Medulla oblongata (tissue), 1 donor: ENCODE measurements around the gene ASAH2.
A peak's percentile ranks its signal among the peaks of the same experiment; 100 is the strongest.
"Not testable (repeated sequence)": the region's sequence is repeated elsewhere in the genome, so short reads cannot be mapped to it uniquely, and the experiment has no call there.

ENCODE experiments used
- DNase-seq: peaks from one replicate; pipeline ENCODE4 v3.0.0-alpha.2; 2015; ENCODE audit errors: extremely low spot score

The ASAH2 gene

DNA sequence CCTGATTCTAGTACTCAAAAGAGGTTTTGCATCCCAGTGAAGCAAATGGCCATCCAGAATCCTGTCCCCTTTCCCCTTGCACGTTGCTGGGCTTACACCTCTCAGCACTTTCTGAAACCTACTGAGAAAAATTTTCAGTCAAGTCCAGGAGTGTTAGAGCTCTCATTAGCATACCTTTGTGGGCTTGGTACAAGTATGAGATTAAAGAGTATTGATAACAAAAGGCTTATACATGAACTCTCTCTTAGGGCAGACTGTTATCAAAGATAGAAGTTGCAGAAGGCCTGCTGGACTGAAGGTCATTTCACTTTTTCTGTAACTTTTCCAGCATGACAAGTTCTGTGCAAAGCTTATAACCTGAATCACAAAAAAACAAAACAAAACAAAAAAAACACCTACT is at the start of gene ASAH2:
TSS of gene ASAH2 (minus strand) at position 123 of the 400 bp plus-strand sequence. CDS start 2,906 bp downstream, outside the sequence.
- no peak for DNase-seq

DNA sequence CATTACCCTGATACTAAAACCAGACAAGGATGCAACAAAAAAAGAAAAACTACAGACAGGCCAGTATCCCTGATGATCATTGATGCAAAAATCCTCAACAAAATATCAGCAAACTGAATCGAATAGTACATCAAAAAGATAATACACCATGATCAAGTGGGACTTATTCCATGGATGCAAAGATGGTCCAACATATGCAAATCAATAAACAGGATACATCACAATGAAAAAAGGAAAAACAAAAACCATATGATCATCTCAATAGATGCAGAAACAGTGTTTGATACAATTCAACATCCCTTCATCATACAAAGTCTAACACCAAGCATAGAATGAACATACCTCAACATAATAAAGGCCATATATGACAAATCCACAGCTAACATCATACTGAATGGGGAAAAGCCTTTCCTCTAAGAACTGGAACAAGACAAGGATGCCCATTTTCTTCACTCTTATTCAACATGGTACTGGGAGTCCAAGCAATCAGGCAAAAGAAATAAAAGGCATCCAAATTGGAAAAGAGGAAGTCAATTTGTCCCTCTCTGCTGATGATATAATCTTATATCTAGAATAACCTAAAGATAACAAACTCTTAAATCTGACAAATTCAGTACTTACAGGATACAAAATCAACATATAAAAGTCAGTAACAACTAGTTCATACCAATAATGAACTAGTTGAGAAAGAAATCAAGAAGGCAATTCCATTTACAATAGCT is 48.8 kb upstream of the ASAH2 start:
- no peak for DNase-seq

DNA sequence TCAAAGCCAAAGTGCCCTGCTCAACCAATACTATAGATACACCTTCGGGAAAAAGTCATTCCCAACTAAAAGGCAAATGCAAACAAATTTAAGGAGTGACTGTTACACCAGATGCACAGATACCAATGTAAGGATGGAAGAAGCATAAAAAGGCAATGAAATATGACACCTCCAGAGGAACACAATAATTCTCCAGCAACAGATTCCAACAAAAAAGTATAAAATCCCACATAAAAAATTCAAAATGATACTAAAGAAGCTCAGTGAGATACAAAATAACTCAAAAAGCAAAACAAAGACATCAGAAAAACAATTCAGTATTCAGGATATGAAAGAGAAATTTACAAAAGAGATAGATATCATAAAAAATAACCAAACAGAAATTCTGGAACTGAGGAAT is 44.1 kb upstream of the ASAH2 start:
- no peak for DNase-seq

DNA sequence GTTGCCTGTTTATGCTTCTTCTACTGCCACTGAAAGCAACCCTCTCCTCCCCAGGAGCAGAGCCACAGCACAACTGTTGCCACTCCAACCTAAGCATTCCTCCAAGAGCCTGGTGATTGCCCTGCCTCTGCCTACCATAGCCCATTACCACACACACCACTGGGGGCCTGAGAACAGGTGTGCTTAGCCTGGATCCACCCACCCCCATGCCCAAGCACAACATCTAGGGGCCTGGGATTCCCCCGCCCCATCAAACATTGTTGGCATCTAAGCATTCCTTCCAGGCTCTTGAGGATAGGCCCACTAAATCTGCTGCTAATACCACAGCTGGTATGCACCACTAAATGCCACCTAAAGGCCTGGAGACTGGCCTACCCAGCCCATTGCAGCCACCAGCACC is 43.3 kb upstream of the ASAH2 start:
- DNase-seq, result no peak

DNA sequence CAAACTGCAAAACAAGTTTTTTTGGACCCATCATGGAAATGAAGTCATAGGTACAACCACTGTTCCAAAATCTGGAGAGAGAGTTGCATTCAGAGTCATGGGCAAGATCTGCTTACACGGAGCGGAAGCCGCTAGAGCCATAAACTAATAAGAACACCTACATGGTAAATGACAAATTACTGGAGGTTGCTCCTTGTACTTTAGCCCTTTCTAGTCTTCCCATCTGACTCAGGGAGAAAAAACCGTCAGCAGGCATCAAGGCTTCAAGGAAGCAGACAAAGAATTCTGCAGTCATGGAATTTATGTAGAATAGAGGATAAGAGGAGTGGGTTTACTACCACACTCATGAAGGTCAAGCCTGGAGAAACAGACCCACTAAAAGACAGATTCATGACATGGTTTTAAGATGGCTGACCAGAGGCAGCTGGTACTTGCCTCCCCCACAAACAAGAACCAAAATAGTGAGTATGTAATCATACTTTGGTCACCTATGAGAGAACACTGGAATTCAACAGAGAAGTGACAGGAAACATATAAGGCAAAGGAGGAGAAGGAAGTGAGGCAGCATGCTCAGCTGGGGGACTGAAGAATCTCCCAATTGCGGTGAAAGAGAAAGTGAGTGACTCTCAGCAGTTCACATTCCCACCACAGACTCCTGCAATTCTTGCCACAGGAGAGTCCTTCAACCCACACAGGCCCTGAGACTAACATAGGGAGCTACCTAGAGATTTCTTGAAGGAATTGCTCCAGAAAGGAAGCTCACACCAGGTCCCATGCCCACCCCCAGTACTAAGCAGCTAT is 42.4 kb upstream of the ASAH2 start:
- DNase-seq, result no peak

DNA sequence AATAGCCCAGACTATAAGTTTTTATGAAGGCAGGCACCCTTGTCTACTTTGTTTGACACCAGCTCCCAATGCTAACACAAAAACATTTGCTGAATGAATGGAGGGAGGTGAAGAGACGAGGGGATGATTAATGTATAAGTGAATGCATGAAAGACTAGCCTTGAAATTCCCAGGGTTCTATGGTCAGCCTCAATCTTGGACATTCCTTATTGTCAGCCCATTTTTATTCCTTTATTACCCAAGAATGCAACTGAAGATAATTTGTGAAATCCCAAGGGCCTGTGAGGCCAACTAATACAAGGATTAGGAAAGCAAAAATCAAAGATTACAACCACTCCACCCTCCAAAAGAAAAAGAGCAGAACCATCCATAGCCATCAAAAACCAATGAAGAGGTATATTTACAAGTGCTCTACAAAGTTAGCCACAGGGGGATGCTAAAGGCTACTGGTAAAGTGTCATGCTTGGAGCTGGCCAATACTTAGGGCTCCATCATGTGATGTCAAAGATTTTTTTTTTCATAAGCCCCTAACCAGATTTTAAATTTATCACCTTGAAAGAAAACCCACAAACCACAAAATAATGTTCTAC is 40.0 kb upstream of the ASAH2 start:
- DNase-seq, result peak; percentile 46

DNA sequence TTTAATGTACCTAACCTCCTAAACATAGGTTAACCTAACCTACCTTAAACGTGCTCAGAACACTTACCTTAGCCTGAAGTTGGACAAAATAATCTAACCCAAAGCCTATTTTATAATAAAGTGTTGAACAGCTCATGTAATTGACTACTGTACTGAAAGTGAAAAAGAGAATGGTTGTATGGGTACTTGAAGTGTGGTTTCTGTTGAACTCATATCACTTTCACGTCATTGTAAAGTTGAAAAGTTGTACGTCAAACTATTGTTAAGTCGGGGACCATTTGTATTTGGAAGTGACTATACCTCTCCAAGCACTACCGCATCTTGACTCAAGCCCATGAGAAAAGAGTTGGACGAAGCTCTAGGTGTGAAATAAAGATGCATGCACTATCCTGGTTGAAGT is 37.9 kb upstream of the ASAH2 start:
- DNase-seq, result no peak

DNA sequence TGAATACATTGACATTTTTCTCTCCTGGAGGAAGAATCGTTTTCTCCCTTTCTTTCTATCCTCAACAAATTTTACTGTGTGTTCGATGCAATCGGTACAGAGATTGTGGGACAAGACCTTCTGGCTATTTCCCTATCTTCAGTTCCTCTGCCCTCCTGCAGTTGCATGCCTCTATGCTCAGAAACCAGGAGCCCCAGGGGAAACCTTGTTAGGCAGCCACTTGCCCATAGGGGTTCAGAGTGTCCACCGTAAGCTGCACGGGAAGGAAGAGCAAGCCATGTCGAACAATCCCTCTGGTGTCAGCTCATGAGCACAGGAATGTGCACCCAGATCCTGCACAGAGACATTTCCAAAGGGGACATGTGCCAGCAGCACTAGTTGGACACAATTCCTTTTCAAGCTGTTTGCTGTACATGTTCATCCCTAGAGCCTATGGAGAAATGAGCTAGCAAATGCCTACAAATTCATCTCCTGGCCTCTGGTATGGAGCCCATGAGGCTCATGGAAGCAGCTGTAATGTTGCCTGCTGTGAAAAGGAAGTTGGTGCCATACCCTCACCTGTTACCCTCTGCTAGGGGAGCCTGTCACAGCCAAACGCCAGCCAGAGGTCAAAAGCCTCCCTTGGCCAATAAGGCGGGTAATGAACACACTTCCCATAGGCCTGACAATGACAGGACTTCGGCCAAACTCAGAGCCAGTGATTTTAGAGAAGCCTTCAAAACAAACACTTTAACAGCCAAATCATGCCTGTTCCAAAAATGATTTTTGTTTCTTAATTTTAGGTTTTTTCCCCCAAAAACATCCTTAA is 35.9 kb upstream of the ASAH2 start:
- DNase-seq, result no peak

DNA sequence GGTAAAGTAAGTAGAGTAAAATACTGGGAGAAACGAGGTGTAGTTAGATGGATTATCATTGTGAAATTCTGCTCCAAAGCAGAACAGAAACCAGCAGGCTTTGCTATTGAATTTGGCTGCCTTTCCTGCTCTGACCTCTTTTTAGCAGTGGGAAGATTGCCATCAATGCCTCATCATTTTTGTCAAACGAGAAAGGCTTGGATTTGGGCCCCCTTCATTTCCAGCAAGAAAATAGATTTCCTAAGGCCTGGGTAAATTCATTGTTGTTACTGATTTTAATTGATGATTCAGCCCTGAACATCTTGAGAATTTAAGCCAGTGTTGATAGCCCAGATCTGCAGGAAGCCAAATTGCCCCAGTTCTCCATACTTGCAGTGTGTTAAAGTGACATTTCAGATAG is 35.2 kb upstream of the ASAH2 start:
- peak; percentile 24 for DNase-seq

DNA sequence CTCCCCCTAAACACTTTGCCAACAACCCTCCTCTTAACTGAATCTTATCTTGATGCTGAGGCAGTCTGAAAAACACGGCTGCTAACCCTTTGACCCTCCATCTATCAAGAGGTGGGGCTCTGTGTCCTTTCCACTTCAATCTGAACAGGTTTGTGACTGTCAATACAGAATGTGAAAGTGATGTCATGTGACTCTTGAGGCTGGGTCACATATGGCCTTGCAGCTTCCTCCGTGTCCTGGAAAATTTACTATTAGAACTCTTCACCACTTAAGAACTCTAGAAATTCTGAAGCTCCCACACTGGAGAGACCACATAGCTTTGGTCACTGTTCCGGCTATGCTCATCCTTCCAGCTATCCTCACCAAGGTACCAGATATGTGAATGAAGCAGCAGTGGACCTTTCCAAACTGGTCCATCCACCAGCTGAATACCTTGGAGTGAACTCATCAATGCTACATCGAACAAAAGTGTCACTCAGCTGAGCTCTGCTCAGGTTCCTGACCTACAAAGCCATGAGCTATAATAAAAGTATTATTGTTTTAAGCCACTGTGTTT is 30.7 kb upstream of the ASAH2 start:
- DNase-seq, result no peak

DNA sequence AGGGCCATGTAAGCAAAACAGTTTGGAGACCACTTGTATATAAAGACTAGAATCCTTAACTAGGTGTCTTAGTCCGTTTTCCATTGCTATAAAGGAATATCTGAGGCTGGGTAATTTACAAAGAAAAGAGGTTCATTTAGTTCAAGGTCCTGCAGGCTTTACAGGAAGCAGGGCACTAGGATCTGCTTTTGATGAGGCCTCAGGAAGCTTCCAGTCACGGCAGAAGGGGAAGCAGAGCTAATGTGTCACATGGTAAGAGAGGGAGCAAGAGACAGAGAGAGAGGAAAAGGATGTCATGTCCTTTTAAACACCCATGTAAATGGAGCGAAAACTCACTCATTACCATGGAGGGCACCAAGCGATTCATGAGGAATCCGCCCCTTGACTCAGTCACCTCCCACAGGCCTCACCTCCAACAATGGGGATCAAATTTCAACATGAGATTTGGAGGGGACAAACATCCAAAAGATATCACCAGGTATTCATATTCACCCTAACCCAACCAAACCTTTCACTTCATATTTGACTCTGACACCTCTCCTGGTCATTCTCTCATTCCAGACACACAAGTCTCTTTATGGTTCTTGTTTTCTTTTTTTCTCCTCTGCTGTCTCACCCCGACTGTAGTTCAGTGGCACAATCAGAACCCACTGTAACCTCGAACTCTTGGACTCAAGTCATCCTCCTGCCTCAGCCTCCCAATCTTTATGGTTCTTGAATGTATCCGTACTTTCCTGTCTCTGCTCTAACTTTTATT is 30.1 kb upstream of the ASAH2 start:
- no peak for DNase-seq

DNA sequence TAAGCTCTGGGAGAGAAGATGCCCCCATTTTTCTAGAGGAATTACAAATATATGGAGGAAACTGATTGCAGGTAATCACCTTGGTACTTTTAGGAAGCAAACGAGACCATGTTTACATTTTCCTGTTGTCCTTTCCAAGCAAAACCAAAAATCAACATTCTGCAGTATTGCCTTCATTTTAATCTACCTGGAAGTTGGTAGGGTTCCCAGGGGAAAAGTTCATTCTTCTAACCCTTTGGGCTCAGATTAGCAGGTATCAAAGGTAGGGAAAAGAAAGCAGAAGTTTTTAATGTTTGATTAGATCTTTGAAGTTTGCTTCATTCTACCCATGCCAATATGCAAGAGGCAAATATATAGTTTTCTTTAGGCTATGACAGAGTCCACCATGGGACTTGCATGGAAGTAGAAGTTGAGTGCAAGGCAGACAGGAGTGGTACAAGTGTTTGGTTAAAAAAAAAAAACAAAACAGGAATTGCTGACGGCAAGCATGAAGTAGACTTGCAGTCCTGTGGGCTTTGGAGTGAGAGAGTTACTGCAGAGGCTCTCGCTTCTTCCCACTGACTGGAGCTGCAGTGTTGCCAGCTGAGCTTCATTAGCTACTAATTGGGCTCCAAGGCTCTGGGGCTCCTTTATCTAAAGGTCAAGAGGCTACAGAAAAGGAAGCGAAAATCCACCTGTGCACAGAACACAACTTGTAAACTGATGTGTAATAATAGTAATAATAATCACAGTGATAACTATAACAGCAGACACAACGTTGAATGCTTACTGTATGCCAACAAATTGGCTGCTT is 28.9 kb upstream of the ASAH2 start:
- DNase-seq, result no peak

DNA sequence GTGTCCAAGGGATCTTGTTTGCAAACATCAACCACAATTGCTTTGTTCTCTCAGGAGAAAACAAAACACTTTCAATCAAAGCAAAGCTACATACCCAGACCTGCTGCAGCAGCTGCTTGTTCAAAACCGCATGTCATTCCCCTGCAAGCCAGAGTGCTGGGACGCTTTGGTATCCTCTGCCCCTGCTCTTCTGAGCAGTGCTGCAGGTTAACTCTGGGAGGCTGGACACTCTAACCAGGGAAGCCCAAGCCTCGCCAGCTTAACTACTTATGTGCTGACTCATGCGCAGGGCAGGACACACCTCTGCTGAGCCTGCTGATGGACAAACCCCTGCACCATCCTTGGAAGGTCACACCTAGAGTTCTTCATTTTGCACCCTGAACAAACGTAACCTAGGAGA is 28.2 kb upstream of the ASAH2 start:
- no peak for DNase-seq

DNA sequence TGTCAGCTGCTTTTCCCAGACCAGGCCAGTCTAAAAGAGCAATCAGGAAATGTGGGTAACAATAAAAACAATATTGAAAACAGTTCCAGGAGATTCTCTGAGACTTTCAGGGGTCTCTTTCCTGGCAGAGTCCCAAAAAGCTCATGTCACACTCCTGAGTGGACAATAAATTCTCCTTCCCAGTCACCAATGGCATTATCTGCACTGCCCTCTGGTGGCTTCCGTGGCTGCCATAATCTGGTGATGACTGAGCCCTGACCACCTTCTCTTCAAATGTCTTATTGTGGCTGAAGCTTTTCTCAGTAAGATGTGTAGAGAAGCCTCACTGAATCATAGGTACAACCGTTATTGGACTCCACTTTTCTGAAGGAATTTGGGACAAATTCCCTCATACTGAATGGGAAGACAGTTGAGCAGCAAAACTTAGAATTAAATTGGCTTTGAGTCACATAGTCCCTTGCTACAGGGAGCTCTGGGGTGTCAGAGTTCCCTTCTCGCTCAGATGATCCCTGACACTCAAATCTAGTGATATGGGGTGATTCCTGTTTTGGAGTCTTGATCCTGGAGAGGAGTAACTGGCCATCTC is 24.4 kb upstream of the ASAH2 start:
- DNase-seq, result peak; percentile 64

DNA sequence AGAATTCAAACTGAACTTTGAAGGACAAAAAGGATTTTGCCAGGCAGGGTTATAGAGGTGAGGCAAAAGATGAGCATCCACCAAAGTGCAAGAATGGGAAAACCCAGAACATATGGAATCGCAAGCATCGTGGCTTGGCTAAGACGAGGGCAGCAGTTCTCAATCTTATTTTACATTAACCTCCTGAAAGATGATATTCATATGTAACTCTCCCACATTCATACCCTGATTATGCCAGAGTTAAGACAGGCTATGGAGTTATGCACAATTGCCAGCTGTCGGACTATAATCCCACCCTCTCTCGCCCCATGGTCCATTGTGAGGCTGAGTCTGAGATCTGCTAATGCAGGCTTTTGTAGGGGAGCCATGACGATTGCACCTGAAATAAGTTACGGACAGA is 21.2 kb upstream of the ASAH2 start:
- DNase-seq, result no peak

DNA sequence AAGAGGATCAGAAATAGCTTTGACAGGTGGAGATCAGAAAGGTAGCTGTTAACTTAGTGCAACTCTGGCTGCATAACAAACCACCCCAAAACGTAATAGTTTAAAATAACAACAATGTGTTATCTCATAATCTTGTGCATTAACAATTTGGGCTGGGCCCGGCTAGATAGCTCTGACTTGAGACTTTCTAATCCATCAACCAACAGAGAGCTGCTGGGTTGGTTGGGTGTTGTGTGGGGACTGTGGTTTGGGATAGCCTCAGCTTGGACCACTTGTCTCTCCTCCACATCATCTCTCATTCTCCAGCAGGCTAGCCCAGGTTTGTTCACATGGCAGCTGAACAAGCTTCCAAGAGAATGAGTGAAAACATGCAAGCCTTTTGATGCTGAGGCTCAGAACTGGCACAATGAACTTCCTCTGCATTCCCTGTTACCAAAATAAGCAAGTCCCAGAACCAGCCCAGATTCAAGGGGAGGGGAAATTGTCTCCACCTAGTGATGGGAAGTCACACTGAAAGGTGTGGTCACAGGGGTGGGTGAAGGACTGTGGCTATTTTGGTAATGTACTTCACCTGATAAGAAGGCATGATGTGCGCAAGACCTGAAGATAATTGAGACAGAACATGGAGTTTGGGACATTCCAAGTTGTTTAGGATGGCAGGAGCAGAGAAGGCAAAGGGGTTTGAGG is 20.4 kb upstream of the ASAH2 start:
- no peak for DNase-seq

DNA sequence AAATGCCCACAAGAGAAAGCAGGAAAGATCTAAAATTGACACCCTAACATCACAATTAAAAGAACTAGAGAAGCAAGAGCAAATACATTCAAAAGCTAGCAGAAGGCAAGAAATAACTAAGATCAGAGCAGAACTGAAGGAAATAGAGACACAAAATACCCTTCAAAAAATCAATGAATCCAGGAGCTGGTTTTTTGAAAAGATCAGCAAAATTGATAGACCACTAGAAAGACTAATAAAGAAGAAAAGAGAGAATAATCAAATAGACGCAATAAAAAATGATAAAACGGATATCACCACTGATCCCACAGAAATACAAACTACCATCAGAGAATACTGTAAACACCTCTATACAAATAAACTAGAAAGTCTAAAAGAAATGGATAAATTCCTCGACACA is 16.6 kb upstream of the ASAH2 start:
- not testable (repeated sequence) for DNase-seq

DNA sequence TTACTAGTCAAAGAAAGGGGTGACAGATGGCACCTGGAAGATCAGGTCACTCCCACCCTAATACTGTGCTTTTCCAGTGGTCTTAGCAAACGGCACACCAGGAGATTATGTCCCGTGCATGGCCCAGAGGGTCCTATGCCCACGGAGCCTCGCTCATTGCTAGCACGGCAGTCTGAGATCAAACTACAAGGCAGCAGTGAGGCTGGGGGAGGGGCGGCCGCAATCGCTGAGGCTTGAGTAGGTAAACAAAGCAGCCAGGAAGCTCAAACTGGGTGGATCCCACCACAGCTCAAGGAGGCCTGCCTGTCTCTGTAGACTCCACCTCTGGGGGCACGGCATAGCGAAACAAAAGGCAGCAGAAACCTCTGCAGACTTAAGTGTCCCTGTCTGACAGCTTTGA is 11.3 kb upstream of the ASAH2 start:
- not testable (repeated sequence) for DNase-seq

DNA sequence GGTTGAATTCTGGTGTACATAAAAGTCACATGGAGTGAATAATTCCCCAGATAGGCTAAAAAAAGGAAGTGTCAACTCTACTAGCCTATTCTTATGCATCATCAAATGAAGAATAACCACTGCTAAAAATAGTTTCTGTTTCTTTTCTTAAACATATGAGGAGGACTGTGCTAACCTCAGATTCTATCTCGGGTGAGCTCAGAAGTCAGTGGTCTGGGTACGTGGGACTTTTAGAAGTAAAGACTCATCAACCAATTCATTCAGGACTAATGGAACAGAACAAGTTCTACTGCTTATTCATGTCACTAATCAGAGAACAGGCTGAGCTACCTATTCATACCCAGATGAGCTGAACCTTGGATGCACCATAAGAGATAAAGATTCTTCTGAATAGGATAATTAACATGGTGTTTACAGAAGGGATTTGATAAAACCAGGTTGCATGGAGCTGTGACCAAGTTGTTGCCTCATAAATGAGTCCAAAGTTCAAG is 9.5 kb upstream of the ASAH2 start:
- no peak for DNase-seq
